Ishikawa (cell line): ENCODE measurements around the gene BBLN.
A peak's percentile ranks its signal among the peaks of the same experiment; 100 is the strongest.

Experiments used
- EGR1 ChIP-seq: IDR thresholded peaks from 2 replicates; pipeline ENCODE4 v1.6.1; 2012
- EP300 ChIP-seq: IDR thresholded peaks from 2 replicates; pipeline ENCODE4 v1.6.1; 2012; ENCODE audit warnings: borderline replicate concordance
- FOXM1 ChIP-seq: IDR thresholded peaks from 2 replicates; pipeline ENCODE4 v1.6.1; 2012; ENCODE audit warnings: low read depth, borderline replicate concordance
- MAX ChIP-seq: IDR thresholded peaks from 2 replicates; pipeline ENCODE4 v1.6.1; 2012
- RAD21 ChIP-seq: IDR thresholded peaks from 2 replicates; pipeline ENCODE4 v1.6.1; 2012; ENCODE audit warnings: low read depth
- REST ChIP-seq: IDR thresholded peaks from 2 replicates; pipeline ENCODE4 v1.6.1; 2012; ENCODE audit warnings: low read depth, mild to moderate bottlenecking
- TAF1 ChIP-seq: IDR thresholded peaks from 2 replicates; pipeline ENCODE4 v1.6.1; 2012; ENCODE audit warnings: low read depth, mild to moderate bottlenecking
- TCF12 ChIP-seq: IDR thresholded peaks from 2 replicates; pipeline ENCODE4 v1.6.1; 2012; ENCODE audit warnings: low read depth
- TEAD4 ChIP-seq: IDR thresholded peaks from 2 replicates; pipeline ENCODE4 v1.6.1; 2012
- USF1 ChIP-seq: IDR thresholded peaks from 2 replicates; pipeline ENCODE4 v1.6.1; 2012
- YY1 ChIP-seq: IDR thresholded peaks from 2 replicates; pipeline ENCODE4 v1.6.1; 2012; ENCODE audit warnings: low read depth

GRCh38 chr9:128203024-128203706 lies 43.1 kb downstream of the BBLN start, which contains the start of gene DNM1:
- TF ChIP-seq TEAD4 (no peak), TCF12 (no peak), TAF1 (no peak), REST (no peak), USF1 (no peak), RAD21 (peak; percentile 9; the same call in 1 of the 2 replicates), EGR1 (no peak), EP300 (no peak), FOXM1 (no peak), MAX (no peak), YY1 (no peak)
